HEK293T (cell line): ENCODE measurements around the gene ETV6.

Experiments
- ELF4 ChIP-seq: fragments of 450-650 bp; IDR thresholded peaks from 2 replicates; pipeline ENCODE4 v1.6.1; 2017; ENCODE audit warnings: antibody characterized with exemption
- FOXM1 ChIP-seq: fragments of 450-650 bp; IDR thresholded peaks from 2 replicates; pipeline ENCODE4 v1.6.1; 2017; ENCODE audit warnings: mild to moderate bottlenecking, borderline replicate concordance
- HDGF ChIP-seq: fragments of 450-650 bp; IDR thresholded peaks from 2 replicates; pipeline ENCODE4 v1.6.1; 2017; ENCODE audit warnings: antibody characterized with exemption, borderline replicate concordance
- PKNOX1 ChIP-seq: fragments of 450-650 bp; IDR thresholded peaks from 2 replicates; pipeline ENCODE4 v1.6.1; 2016
- SP1 ChIP-seq: fragments of 450-650 bp; IDR thresholded peaks from 2 replicates; pipeline ENCODE4 v1.6.1; 2017
- SUZ12 ChIP-seq: fragments of 450-650 bp; IDR thresholded peaks from 2 replicates; pipeline ENCODE4 v1.6.1; 2016; ENCODE audit warnings: mild to moderate bottlenecking
- TARDBP ChIP-seq: fragments of 450-650 bp; IDR thresholded peaks from 2 replicates; pipeline ENCODE4 v1.6.1; 2016

- TF ChIP-seq PKNOX1, result no peak
- no peak for TF ChIP-seq HDGF
- no peak for TF ChIP-seq TARDBP
- no peak for TF ChIP-seq FOXM1
- no peak for TF ChIP-seq SP1
- TF ChIP-seq SUZ12, result no peak
- TF ChIP-seq ELF4, result no peak
Measured at GRCh38 chr12:11715621-11716020, 66.1 kb downstream of the ETV6 start.
